ENCODE measurements around the gene TMIGD1. TPM values are rescaled to one million over a fixed set of nuclear protein-coding genes. Genes with fewer than 3 reads are reported as not detected.

TMIGD1 gene, protein sequence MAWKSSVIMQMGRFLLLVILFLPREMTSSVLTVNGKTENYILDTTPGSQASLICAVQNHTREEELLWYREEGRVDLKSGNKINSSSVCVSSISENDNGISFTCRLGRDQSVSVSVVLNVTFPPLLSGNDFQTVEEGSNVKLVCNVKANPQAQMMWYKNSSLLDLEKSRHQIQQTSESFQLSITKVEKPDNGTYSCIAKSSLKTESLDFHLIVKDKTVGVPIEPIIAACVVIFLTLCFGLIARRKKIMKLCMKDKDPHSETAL
- total RNA-seq = not detected in 2 replicates

DNA sequence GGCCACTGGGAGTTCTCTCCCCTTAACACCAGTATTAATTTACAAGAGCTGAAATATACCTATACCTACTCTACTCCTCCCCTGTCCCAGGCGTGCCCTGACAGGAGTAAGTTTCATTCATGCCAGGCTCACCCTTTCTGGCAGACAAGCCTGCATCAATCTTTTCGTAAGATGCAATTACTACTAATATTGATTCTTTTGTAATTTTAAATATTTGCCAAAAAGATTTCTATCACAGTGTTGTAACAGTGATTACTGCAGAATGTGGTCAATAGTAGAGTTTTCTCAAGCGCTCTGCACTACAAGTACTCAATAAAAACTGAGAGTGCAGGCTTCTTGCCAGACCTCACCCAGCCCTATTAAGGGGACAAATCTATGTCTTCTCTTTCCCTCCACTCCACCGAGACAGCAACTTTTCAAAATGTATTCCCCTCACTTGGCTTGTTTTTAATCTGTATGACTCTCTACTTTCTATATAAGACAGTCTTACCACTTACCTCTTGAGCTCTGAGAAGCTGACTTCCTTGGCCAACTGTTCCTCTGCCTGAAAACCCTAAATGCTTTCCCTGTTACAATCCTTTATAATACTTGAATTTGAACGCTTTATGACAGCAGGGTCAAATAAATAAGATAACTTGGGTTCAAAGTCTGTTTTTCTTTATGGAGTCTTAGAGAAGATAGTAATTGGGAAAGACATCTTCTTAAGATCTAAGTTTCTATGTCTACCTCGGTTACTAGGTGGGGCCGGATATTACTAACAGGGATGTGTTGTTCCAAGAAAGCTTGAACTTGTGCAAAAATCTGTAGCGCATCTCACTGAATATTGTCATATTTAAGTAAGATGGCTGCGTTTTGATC lies at the start of gene TMIGD1:
TMIGD1 (minus strand) TSS at position 555 of the 858 bp plus-strand sequence. CDS start 1,924 bp downstream, outside the sequence.

DNA sequence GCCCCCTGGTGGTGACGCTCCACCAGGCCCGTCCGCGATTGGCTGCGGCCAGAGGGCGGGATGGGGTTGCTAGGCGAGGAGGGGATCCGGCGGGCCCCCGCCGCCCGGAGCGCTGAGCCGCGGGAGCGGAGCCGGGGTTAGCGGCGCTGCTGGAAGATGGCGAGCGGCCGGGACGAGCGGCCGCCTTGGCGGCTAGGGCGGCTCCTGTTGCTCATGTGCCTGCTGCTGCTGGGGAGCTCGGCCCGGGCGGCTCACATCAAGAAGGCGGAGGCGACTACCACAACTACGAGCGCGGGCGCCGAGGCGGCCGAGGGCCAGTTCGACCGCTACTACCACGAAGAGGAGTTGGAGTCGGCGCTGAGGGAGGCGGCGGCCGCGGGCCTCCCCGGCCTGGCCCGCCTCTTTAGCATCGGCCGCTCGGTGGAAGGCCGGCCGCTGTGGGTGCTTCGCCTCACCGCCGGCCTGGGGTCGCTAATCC lies 45.0 kb upstream of the TMIGD1 start, which contains the start of gene CPD:
CPD (plus strand) TSS at position 103 of the 478 bp plus-strand sequence; CDS start at position 157, 54 bp downstream.

DNA sequence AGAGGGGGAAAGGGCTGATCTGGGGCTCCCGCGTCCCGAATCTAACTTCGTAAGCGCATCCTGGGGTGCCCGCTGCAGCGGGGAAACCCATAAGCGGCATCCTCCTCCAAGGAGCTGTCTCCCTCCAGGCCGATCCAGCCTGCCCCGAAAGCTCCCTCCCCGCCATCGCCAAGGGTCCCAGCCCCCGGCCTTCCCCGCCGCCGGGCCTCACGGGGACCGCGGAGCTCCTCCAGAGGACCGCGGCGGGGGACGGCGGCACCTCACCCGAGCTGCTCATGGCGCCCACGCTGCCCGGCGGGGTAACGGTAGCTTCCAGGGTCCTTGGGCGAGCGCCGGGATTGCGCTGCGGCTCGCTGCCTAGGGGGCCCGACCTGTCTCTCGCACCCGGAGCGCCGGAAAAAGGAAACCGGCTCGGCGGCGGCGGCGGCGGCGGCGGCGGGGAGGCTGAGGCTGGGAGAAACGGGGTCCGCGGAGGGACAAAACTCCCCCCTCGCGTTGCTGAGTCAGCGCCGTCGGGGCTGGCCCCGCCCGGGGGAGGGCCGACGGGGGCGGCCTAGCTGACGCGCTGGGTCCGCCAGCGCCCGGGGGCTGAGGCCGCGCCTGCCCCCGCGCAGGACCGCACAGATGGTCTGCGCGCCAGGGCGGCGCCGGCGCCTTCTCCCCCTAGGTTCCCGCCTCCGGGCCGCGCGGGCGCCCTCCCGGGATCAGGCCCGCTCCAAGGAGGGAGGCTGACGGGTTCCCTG lies 42.1 kb downstream of the TMIGD1 start, which contains the start of gene BLMH:
BLMH (minus strand) TSS at position 402 of the 743 bp plus-strand sequence; CDS start at position 277, 125 bp downstream.

Small RNA genes lying within 50 kb of the gene (small RNA-seq; reads per million reads assigned to genes)
- gene RF00019 (not detected), gene RNU6-1267P (not detected), gene RNU6-990P (not detected)

Other genes starting within 250 kb of the TMIGD1 start
- 4.4 and 8.2 TPM in 2 replicates for gene NSRP1, start 217.2 kb downstream of the TMIGD1 start, total RNA-seq
- gene SLC6A4, start 98.4 kb downstream of the TMIGD1 start, total RNA-seq = under 0.01 TPM in 1 of 2 replicates, not detected in the other
- 29.5 and 42.8 TPM in 2 replicates for gene BLMH, start 42.1 kb downstream of the TMIGD1 start, total RNA-seq
- 58.3 and 61.2 TPM in 2 replicates for gene CPD, start 44.9 kb upstream of the TMIGD1 start, total RNA-seq
- gene GOSR1, start 143.4 kb upstream of the TMIGD1 start, total RNA-seq = 30.2 and 30.8 TPM in 2 replicates